Measurements from ENCODE around the gene RBP3. TPM values are rescaled to one million over a fixed set of nuclear protein-coding genes. Genes with fewer than 3 reads are reported as not detected.
A peak's percentile ranks its signal among the peaks of the same experiment; 100 is the strongest.

Gene RBP3
- total and polyA plus RNA-seq, 9 donors = not detected

DNA sequence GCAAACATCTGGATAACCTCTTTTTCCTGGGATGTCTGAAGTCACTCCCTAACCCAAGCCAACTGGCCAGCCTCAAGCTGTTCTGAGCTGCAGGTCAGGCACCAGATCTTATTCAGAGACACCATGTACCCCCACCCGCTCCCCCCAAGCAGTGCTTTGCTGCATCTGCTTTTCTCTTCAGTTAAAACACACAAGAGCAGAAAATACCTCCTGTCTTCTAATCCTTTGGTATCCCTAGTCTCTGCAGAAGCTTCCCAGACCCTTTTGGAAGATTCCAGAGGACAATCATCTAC, 32.9 kb downstream of the RBP3 start:
- 74 to 86% (median 75%) methylated on average over 1 of the region's 1 CpG for whole genome bisulfite sequencing, 3 donors
- Histone ChIP-seq H3K4me1 (ENCODE audit: insufficient read depth) (no peaks in the 10 kb centered on the region), H3K4me3 (no peak overlapping the region), H3K27ac (no peak overlapping the region), H3K36me3 (no peaks in the 10 kb centered on the region), H3K27me3 (no peaks in the 10 kb centered on the region), H3K9me3 (no peaks in the 10 kb centered on the region)
- TF ChIP-seq, protein P1, sequence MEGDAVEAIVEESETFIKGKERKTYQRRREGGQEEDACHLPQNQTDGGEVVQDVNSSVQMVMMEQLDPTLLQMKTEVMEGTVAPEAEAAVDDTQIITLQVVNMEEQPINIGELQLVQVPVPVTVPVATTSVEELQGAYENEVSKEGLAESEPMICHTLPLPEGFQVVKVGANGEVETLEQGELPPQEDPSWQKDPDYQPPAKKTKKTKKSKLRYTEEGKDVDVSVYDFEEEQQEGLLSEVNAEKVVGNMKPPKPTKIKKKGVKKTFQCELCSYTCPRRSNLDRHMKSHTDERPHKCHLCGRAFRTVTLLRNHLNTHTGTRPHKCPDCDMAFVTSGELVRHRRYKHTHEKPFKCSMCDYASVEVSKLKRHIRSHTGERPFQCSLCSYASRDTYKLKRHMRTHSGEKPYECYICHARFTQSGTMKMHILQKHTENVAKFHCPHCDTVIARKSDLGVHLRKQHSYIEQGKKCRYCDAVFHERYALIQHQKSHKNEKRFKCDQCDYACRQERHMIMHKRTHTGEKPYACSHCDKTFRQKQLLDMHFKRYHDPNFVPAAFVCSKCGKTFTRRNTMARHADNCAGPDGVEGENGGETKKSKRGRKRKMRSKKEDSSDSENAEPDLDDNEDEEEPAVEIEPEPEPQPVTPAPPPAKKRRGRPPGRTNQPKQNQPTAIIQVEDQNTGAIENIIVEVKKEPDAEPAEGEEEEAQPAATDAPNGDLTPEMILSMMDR (IDR thresholded peaks at IDR 0.05) = no peak
- TF ChIP-seq EP300 (IDR thresholded peaks at IDR 0.05) (no peak), POLR2A (IDR thresholded peaks at IDR 0.05) (no peak)
- intact Hi-C loops (cut with DNase I) = loop anchor here in 1 of 4 donors (10.0 kb wide), 1 partner anchor 1096 kb away; the partner anchor contains the start of gene ANTXRL
- no peak for DNase-seq

DNA sequence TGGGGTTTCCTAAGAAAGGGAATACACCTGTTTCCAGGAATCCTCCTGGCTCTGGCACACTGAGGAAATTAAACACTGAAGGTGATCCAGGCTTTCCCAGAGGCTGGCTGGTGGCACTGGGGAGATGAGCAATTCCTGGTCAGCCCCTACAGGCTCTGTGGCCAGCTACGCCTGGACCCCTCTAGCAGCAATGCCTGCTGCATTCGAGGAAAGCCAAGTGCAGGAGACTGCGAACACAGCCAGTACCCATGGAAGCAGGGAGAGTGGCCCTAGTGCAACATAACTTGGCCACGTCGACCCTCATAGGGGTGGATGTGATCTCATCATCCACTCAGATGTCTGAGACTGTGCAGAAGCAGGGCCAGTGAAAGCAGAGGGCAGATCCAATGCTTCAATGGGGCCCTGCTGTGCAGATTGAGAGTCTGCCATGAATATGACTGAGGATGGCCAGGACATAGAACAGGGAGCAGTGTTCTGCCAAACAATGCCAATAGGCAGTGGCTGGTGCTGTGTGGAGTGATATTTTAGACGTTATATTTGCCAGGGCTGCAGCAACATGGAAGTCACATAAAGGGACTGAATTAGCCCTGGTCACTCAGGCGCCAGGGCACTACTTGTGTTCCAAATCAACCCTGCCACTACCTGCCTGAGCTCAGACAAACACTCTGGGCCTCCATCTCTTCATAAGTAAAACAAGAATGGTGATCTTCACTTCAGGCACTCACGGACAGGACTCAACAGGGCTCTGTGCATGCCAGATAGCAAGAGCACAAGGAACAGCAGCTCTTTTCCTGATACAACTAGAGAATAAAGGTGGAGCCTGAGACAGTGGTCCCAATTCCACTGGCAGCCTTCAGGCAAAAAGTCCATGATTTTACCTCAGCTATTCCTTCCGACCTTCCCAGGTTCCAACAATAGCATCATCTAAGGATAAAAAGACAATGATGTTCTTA, 33.5 kb downstream of the RBP3 start:
- Histone ChIP-seq H3K27ac (no peak overlapping the region), H3K4me1 (ENCODE audit: insufficient read depth) (no peaks in the 10 kb centered on the region), H3K27me3 (no peaks in the 10 kb centered on the region), H3K36me3 (no peaks in the 10 kb centered on the region), H3K4me3 (no peak overlapping the region), H3K9me3 (no peaks in the 10 kb centered on the region)
- 78 to 86% (median 79%) methylated on average over 9 of the region's 9 CpGs for WGBS, 3 donors
- TF ChIP-seq, protein P1 (IDR thresholded peaks at IDR 0.05) = no peak
- TF ChIP-seq POLR2A (IDR thresholded peaks at IDR 0.05) = no peak
- TF ChIP-seq EP300 (IDR thresholded peaks at IDR 0.05) = no peak
- DNase-seq = peak in 1 of 5 donors; percentile 0
- intact Hi-C loops (cut with DNase I) = loop anchor here in 1 of 4 donors (10.0 kb wide), 1 partner anchor 1097 kb away; the partner anchor contains the start of gene ANTXRL

DNA sequence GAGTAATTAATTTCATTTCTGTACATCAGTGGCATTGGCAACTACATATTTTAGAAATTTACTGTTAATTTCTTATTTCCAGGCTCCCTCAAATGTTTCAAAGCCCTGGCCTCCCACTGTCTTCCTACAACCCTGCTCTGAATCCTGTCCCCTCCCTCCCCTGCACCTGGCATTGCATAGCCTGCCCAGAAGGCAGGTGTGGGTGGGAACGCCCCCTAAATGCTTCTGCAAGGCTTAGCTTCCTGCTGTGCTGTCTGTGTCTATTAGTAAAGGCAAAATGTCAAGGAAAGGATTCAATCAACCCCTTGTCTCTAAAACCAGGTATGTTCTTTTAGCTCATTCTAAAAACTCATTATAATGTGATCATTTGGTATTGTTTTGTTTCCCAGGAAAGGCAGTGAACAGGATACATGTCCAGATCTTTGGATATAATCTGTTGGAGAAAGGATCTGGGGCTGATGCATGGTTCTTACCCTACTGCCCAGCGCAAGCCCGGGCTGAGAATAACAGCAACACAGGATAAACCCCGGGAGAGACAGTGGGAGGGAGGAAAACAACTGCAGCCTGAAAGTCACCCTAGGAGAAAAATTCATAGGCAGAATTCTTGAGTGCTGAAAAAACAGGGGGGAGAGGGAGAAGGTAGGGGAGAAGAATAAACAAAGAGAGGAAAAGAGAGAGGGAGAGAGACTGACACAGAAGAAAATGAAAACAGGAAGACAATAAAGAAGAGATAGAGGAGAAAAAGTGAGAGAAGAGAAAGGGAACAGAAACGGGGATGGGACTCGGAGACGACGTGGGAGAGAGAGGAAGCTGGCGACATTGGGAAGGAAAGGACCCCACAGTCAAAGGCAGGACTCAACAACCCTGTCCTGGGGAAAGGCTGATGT, 35.3 kb downstream of the RBP3 start:
- Histone ChIP-seq H3K27me3 (no peaks in the 10 kb centered on the region), H3K9me3 (no peaks in the 10 kb centered on the region), H3K36me3 (no peaks in the 10 kb centered on the region), H3K4me1 (ENCODE audit: insufficient read depth) (no peaks in the 10 kb centered on the region), H3K27ac (no peak overlapping the region), H3K4me3 (peak overlapping the region; percentile 96)
- WGBS, 3 donors = 7 to 14% (median 10%) methylated on average over 9 of the region's 9 CpGs
- DNase-seq = peak in 1 of 5 donors; percentile 4
- intact Hi-C loops (cut with DNase I) = loop anchor here in 1 of 4 donors (10.0 kb wide), 1 partner anchor 1099 kb away; the partner anchor contains the start of gene ANTXRL
- TF ChIP-seq, protein P1 (IDR thresholded peaks at IDR 0.05) = no peak
- no peak for TF ChIP-seq EP300 (IDR thresholded peaks at IDR 0.05)
- TF ChIP-seq POLR2A (IDR thresholded peaks at IDR 0.05) = no peak

Measured in ovary (tissue), 9 donors.